GM13976 (cell line): ENCODE data around the gene METTL16.

ENCODE experiments used
- DNase-seq: peaks from one replicate; pipeline ENCODE4 v3.0.0; 2012; ENCODE audit warnings: low spot score
- CTCF ChIP-seq: IDR thresholded peaks from 2 replicates; pipeline ENCODE4 v1.5.1; 2012; ENCODE audit warnings: borderline replicate concordance, mild to moderate bottlenecking; ENCODE audit not compliant: insufficient read depth; ENCODE audit errors: extremely low read depth, missing control alignments, control extremely low read depth
- in situ Hi-C: fragments of 300-500 bp; cut with MboI; formaldehyde crosslinking; loops from one replicate; pipeline ENCODE4 v1.12.0; 2022; ENCODE audit warnings: low sequenced_read_pairs, mixed read lengths, inconsistent platforms; ENCODE audit not compliant: unreplicated experiment

Gene METTL16

GRCh38 chr17:2435181-2435741, 76.4 kb downstream of the METTL16 start:
- in situ Hi-C loops: no loop called here
- DNase-seq: no peak
- no peak for TF ChIP-seq CTCF

GRCh38 chr17:2433696-2434095, 78.0 kb downstream of the METTL16 start:
- DNase-seq: no peak
- in situ Hi-C loops: no loop called here
- TF ChIP-seq CTCF: no peak

- no peak for DNase-seq
- in situ Hi-C loops: no loop called here
- TF ChIP-seq CTCF: no peak
Observed at GRCh38 chr17:2427910-2428309, 83.8 kb downstream of the METTL16 start.

GRCh38 chr17:2427215-2427614, 84.5 kb downstream of the METTL16 start:
- no peak for TF ChIP-seq CTCF
- in situ Hi-C loops: no loop called here
- no peak for DNase-seq

GRCh38 chr17:2423271-2423670, 88.4 kb downstream of the METTL16 start:
- no peak for TF ChIP-seq CTCF
- DNase-seq: no peak
- in situ Hi-C loops: no loop called here

- TF ChIP-seq CTCF: no peak
- no peak for DNase-seq
- in situ Hi-C loops: no loop called here
Observed at GRCh38 chr17:2421315-2422147, 90.2 kb downstream of the METTL16 start.
